NB4 (cell line): Measurements from ENCODE around the gene FANCE.

ENCODE experiments used
- DNase-seq: peaks from one replicate; pipeline ENCODE4 v3.0.0; 2010; ENCODE audit warnings: low read depth
- H3K4me3 ChIP-seq: one replicate; pipeline ENCODE4 v1.5.1; 2011; ENCODE audit warnings: mild to moderate bottlenecking, low read depth, low read length, moderate library complexity
- MAX ChIP-seq: IDR thresholded peaks from 2 replicates; pipeline ENCODE4 v1.6.1; 2011; ENCODE audit warnings: low read depth, low read length
- MYC ChIP-seq: IDR thresholded peaks from 2 replicates; pipeline ENCODE4 v1.6.1; 2011; ENCODE audit warnings: low read depth, low read length
- POLR2A ChIP-seq: IDR thresholded peaks from 2 replicates; pipeline ENCODE4 v1.6.1; 2011; ENCODE audit warnings: mild to moderate bottlenecking; ENCODE audit not compliant: insufficient read length; ENCODE audit errors: extremely low read depth
- TF ChIP-seq, protein P1 (sequence below): IDR thresholded peaks from one replicate; pipeline ENCODE4 v1.5.1; 2012; ENCODE audit warnings: low read depth, low read length

Gene FANCE

GRCh38 chr6:35481226-35481625 is 29.1 kb downstream of the FANCE start:
- H3K4me3 ChIP-seq = no peak overlapping the region
- no peak for DNase-seq
- TF ChIP-seq, protein P1, sequence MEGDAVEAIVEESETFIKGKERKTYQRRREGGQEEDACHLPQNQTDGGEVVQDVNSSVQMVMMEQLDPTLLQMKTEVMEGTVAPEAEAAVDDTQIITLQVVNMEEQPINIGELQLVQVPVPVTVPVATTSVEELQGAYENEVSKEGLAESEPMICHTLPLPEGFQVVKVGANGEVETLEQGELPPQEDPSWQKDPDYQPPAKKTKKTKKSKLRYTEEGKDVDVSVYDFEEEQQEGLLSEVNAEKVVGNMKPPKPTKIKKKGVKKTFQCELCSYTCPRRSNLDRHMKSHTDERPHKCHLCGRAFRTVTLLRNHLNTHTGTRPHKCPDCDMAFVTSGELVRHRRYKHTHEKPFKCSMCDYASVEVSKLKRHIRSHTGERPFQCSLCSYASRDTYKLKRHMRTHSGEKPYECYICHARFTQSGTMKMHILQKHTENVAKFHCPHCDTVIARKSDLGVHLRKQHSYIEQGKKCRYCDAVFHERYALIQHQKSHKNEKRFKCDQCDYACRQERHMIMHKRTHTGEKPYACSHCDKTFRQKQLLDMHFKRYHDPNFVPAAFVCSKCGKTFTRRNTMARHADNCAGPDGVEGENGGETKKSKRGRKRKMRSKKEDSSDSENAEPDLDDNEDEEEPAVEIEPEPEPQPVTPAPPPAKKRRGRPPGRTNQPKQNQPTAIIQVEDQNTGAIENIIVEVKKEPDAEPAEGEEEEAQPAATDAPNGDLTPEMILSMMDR = no peak
- TF ChIP-seq MYC (no peak), POLR2A (no peak), MAX (no peak)

DNA sequence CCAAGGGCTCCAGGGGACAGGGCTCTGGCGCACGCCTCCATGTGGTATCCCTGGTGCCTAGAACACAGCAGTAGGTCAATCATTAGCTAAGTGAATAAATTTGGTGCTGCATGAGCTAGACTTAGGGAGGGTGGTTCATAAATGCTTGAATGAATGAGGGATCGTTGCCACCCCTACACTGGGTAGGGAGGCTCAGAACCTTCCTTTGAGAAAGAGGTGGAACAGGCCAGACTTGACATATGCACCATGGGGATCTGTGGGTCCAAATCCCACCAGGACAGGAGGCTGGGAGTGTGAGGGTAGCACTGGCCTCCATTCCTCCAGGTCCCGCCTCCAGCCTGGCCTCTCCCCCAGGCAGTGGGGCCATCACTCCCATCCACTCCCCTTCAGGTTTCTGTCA is 30.9 kb downstream of the FANCE start:
- no peak overlapping the region for H3K4me3 ChIP-seq
- no peak for TF ChIP-seq MAX
- TF ChIP-seq, protein P1 = no peak
- no peak for TF ChIP-seq POLR2A
- TF ChIP-seq MYC = no peak
- DNase-seq = no peak

- TF ChIP-seq MAX = no peak
- no peak overlapping the region for H3K4me3 ChIP-seq
- DNase-seq = peak; percentile 63
Measured at GRCh38 chr6:35483490-35483889, 31.4 kb downstream of the FANCE start.

GRCh38 chr6:35483893-35484645 is 31.9 kb downstream of the FANCE start:
- DNase-seq = no peak
- TF ChIP-seq, protein P1 = no peak
- TF ChIP-seq POLR2A (no peak), MAX (no peak), MYC (no peak)
- H3K4me3 ChIP-seq = no peak overlapping the region

GRCh38 chr6:35484921-35485392 is 32.8 kb downstream of the FANCE start:
- H3K4me3 ChIP-seq = no peak overlapping the region

DNA sequence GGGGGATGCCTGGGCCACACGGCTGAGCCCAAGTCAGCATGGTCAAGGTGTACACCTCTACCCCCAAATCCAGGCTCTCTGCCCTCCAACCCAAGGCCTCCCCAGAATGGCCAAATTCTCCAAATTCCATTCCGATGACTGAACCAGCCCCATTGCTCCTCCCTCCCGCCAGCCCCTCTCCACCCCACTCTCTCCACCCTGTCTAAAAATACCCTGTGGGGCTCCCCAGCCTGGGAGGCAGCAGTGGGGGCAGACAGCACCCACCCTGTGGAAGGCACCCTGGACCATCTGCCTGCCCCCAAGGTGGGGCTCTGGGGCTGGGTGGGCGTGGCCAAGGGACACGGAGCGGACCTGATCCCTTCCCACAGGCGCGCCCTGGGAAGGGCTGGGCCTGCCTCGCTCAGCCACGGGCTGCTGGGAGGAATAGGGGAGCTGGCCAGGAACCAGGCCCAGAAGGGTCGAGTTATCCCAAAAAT is 33.3 kb downstream of the FANCE start:
- no peak for DNase-seq
- no peak for TF ChIP-seq MAX
- TF ChIP-seq, protein P1 = no peak
- no peak overlapping the region for H3K4me3 ChIP-seq

More at GRCh38 chr6:35484921-35485392, 32.8 kb downstream of the FANCE start:
- DNase-seq = peak; percentile 45
- TF ChIP-seq MAX = no peak
- TF ChIP-seq POLR2A = no peak
